ENCODE measurements around the gene ARID1B.

The ARID1B gene

DNA sequence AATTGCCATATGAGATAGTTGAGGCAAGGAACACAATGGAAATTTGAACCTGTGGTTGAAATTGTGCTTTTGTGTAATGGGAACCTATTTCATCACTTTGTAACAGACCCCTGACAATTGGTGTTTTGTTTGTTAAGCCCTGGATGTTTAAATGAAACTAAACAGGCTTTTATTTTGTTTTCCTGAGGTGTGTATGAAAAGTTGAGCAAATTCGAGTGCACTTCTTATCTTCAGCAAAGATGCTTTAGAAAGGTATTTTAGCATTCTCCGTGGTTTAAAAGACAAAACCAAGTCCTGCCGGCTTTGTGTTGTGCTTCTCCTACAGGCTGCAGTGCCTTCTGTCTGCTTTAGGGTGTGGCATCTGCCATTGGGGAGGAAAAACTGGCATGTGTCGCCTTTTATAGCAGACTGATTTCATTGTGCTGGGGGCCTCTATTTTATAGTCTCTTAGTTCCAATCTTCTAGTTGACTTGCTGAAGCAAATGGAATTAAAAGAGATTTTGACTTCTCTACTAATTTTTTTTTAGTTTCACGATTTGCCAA is 2.2 kb upstream of the ARID1B start:
- DNase-seq = no peak

DNA sequence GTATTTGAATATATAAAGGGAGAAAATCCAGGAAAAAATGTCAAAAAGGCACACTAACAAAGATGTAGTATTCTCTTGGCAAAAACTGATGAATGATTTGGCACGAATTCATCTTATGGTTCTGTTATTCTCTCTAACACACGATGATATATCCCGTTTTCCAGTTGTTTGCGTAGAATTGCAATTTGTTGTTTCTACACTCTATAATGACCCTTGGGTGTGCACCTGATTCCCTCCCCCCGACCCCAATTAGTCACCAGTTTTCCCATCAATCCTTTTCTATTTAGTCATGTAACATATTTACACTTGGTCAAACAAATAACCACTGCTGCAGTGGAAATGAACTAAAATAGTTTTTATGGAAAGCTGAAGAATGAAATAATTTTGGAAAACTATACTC is 1.5 kb upstream of the ARID1B start:
- no peak for DNase-seq

GRCh38 chr6:156776470-156776839 is 723 bp upstream of the ARID1B start:
- peak; percentile 52 for DNase-seq

DNA sequence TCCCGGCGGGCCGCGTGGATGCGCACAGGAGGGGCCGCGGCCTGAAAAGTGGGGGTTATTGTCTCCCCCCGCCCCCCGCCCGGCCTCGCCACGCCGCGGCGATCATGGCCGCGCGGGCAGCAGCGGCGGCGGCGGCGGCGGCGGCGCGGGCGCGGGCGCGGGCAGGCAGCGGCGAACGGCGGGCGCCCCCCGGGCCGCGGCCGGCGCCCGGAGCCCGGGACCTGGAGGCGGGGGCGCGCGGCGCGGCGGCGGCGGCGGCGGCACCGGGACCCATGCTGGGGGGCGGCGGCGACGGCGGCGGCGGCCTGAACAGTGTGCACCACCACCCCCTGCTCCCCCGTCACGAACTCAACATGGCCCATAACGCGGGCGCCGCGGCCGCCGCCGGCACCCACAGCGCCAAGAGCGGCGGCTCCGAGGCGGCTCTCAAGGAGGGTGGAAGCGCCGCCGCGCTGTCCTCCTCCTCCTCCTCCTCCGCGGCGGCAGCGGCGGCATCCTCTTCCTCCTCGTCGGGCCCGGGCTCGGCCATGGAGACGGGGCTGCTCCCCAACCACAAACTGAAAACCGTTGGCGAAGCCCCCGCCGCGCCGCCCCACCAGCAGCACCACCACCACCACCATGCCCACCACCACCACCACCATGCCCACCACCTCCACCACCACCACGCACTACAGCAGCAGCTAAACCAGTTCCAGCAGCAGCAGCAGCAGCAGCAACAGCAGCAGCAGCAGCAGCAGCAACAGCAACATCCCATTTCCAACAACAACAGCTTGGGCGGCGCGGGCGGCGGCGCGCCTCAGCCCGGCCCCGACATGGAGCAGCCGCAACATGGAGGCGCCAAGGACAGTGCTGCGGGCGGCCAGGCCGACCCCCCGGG is 637 bp downstream of the ARID1B start:
- peak; percentile 58 for DNase-seq

DNA sequence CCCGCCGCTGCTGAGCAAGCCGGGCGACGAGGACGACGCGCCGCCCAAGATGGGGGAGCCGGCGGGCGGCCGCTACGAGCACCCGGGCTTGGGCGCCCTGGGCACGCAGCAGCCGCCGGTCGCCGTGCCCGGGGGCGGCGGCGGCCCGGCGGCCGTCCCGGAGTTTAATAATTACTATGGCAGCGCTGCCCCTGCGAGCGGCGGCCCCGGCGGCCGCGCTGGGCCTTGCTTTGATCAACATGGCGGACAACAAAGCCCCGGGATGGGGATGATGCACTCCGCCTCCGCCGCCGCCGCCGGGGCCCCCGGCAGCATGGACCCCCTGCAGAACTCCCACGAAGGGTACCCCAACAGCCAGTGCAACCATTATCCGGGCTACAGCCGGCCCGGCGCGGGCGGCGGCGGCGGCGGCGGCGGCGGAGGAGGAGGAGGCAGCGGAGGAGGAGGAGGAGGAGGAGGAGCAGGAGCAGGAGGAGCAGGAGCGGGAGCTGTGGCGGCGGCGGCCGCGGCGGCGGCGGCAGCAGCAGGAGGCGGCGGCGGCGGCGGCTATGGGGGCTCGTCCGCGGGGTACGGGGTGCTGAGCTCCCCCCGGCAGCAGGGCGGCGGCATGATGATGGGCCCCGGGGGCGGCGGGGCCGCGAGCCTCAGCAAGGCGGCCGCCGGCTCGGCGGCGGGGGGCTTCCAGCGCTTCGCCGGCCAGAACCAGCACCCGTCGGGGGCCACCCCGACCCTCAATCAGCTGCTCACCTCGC is 1.5 kb downstream of the ARID1B start:
- DNase-seq = peak; percentile 29

GRCh38 chr6:156779206-156780094 is 2.3 kb downstream of the ARID1B start:
- no peak for DNase-seq

GRCh38 chr6:156780102-156780641 is 3.0 kb downstream of the ARID1B start:
- DNase-seq = peak; percentile 85

- DNase-seq = no peak
These were observed 4.0 kb downstream of the ARID1B start for GRCh38 chr6:156780962-156781853.

DNA sequence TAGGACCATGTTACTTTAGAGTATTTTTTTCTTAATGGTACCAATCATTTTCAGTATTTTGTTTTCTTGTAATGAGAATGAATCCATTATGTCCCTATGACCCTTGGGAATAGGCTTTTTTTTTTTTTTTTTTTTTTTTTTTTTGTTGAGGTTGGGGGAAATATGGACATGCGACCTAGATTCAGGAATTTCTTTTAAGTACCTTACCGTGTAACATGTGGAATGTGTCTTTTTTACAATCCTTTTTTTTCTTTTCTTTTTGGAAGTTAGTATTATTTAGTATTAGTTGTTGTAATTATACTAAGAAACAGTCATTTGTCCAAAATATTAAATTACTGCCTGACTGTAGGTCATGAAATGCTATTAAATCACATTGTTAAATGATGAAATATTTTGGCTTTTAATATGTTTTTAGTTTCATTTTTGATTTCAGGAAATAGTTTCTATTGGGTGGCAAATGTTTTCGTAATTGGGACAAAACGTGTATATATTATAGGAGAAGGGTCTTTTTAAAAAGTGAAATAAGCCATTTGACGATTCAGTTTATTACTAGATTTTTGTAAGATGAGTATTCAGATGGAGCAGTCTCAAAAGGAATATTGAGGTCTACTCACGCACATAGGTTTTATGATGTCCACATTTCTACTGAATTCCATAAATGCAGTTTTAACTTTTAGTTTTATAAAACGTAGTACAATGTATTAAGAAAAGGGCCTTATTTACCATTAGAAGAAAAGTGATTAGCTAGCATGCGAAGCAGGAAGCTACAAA is 4.9 kb downstream of the ARID1B start:
- DNase-seq = peak; percentile 36

- DNase-seq = no peak
These were observed 5.6 kb downstream of the ARID1B start for GRCh38 chr6:156782691-156783320.

DNA sequence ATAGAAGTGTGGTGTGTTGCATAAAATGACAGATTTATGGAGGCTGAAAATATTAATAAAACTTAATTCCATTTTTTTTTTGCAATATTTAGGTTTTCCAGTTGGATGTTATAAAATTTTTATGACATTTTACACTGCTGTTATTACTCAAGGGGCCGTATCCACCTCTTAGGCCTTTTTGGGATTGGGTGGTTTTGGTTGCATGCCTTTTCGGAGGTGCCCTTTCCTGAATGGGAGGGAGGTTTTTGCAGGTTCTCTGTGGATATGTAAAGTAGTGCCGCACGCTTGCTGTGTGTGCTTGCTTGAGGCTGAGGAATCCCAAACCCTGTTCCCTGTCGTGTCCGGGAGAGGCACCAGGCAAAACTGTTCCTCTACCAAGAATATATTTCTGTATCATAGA is 6.8 kb downstream of the ARID1B start:
- no peak for DNase-seq

DNA sequence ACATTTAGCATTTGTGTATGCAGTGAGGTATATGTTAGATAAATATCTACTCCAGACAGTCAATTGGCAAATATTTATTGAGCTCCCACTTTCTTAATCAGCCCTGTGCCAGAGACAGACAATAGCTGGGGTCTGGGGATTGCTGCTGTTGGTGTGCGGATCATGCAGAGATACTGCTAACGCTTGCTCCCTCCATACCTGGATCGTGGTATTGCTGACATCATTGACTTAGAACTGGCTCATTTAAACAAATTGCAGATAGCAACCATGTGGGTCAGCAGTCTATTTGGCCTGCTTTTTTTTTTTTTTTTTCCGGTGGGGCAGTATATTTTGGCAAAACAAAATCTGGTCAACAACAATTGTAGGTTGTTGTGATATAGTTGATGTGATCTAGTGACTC is 9.5 kb downstream of the ARID1B start:
- DNase-seq = no peak

GRCh38 chr6:156787569-156788492 is 10.7 kb downstream of the ARID1B start:
- no peak for DNase-seq

DNA sequence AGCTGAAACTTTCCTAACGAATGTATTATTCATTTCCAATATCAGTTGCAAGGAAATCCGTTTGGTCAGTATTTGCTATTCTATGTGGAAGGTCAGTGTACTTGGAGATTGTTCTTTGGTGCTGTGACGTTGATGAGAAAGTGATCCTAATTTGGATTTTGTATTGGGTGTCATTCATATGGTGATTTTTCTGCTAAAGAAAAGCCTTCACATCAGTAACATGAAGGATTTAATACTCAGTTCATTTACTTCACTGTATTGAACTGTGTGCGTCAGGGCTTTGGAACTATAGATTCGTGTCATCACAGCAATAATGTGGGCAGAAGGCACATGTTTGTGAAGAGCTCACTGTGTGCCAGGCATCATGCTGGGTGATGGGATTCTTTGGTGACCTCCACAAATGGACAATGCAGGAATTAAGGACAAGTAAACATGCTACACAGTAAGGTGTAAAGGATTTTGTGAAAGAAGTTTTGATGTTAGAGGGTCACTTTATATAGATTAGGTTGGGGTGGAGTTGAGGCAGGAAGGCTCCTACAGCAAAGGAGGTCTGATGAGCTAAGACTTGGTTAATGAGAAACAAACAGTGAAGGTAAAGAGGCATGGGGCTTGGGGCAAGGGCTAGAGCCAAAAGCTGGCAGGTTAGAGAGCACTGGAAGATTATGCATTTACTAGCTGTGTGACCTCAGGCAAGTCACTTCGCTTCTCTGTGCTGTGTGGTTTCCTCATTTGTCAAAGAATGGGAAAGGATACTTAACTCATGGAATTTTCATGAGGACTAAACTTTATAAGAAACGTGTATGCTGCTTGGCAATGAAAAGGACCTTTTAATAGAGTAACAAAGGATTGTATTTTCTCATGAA is 12.1 kb downstream of the ARID1B start:
- DNase-seq = no peak

DNA sequence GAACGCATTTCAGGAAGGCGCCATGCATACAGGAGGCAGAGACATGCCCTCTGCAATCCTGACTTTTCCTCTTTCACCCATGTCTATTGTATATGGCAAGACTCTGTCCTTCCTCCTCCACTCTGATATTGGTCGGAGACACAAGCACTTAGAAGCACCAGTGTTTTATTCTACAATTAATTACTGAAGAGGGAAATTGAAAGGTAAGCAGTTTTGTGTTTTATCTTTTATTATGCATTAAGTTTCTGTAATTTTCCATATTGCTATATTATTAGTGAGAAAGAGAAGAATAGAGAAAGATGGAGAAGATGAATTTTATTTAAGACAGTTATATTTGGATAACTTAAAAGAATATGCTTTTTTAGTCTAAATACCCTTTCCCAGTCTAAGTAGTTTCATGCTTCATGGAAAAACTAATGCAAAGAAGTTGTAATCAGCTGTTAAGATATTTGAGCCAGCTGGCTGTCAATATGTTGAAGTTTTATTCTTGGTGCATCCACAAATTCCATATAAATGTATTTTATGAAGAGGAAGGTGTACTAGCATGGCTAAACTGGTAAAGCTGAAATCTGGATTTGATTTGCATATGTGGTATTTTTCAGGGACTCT is 13.6 kb downstream of the ARID1B start:
- no peak for DNase-seq

GRCh38 chr6:156791320-156791850 is 14.2 kb downstream of the ARID1B start:
- peak; percentile 67 for DNase-seq

- no peak for DNase-seq
These were observed 16.0 kb downstream of the ARID1B start for GRCh38 chr6:156793200-156793599.

Measured in CD4-positive, alpha-beta T cell treated with Interleukin-4 for 4 hours (primary cell).